Keratinocyte (primary cell): ENCODE data around the gene OTOS.

ENCODE experiments used
- EZH2 ChIP-seq: IDR thresholded peaks from one replicate; pipeline ENCODE4 v1.6.1; 2012; ENCODE audit warnings: inconsistent platforms, mild to moderate bottlenecking, low read length, moderate library complexity
- TF ChIP-seq, protein P1 (sequence below), 3 experiments: IDR thresholded peaks in 1 of 3; conservative IDR thresholded peaks in 1 of 3; optimal IDR thresholded peaks in 1 of 3; 2 replicates in 2 of 3; 3 replicates in 1 of 3; pipeline versions ENCODE3 to v1.5.1; 2011; ENCODE audit warnings: low read length in 3 of 3, mild to moderate bottlenecking in 3 of 3, moderate library complexity in 2 of 3, control low read depth in 1 of 3, inconsistent platforms in 1 of 3; ENCODE audit not compliant: insufficient read depth in 2 of 3; ENCODE audit errors: extremely low read depth in 1 of 3

DNA sequence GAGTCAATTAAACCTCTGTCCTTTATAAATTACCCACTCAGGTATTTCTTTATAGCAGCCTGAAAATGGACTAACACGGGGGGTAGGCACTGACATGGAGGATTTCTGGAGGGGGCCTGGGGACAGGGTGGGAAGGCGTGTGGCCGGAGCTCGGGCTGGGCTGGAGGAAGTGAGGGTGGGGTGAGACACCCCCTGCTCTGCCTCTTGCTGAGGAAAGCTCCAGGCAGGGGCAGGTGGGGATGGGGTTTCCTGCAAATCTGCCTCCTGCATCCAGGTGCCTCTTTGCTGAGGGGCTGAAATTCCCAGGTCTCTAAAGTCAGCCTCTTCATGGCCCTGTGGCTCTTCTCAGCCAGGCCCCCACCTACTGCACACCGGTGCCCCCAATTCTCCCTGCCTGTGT is 25.7 kb upstream of the OTOS start:
- TF ChIP-seq, protein P1, sequence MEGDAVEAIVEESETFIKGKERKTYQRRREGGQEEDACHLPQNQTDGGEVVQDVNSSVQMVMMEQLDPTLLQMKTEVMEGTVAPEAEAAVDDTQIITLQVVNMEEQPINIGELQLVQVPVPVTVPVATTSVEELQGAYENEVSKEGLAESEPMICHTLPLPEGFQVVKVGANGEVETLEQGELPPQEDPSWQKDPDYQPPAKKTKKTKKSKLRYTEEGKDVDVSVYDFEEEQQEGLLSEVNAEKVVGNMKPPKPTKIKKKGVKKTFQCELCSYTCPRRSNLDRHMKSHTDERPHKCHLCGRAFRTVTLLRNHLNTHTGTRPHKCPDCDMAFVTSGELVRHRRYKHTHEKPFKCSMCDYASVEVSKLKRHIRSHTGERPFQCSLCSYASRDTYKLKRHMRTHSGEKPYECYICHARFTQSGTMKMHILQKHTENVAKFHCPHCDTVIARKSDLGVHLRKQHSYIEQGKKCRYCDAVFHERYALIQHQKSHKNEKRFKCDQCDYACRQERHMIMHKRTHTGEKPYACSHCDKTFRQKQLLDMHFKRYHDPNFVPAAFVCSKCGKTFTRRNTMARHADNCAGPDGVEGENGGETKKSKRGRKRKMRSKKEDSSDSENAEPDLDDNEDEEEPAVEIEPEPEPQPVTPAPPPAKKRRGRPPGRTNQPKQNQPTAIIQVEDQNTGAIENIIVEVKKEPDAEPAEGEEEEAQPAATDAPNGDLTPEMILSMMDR (optimal IDR thresholded peaks at IDR 0.05 in 1 of 3, IDR thresholded peaks at IDR 0.05 in 1 of 3, conservative IDR thresholded peaks at IDR 0.05 in 1 of 3; ENCODE audit: extremely low read depth in 1 of 3, insufficient read depth in 2 of 3, low read length in 3 of 3), result no peak
- TF ChIP-seq EZH2, result no peak
